SH-SY5Y (cell line): ENCODE data around the gene OR2F1.

ENCODE experiments used
- GATA2 ChIP-seq: IDR thresholded peaks from 2 replicates; pipeline ENCODE4 v1.6.1; 2011; ENCODE audit warnings: mild to moderate bottlenecking, low read depth, low read length
- GATA3 ChIP-seq: IDR thresholded peaks from 2 replicates; pipeline ENCODE4 v1.6.1; 2011; ENCODE audit warnings: low read depth, mild to moderate bottlenecking, low read length, moderate library complexity

DNA sequence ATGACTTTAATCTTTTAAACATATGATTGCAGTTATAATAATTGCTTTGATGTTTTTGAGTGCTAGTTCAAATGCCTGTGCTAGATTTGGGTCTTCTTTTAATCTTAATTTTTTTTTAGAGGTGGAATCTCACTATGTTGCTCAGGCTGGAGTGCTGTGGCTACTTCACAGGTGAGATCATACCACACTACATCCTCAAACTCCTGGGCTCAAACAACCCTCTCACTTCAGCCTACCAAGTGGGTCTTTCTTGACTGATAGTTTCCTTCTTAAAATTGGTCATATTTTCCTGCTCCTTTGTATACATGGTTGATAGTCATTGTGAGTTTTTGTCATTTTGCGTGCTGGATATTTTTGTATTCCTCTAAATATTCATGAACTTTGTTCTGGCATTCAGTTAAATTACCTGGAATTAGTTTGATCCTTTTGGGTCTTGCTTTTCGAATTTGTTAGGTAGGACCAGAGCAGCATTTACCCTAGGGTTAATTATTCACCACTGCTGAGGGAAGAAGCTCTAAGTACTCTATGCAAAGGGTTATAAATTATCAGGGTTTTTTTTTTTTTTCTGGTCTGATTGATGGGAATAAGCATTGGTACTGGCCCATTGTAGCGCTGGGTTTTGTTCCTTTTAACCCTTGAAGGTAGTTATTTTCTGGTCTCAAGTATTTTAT, 40.6 kb upstream of the OR2F1 start:
- no peak for TF ChIP-seq GATA3
- no peak for TF ChIP-seq GATA2
